ENCODE data around the gene OTX1.
A peak's percentile ranks its signal among the peaks of the same experiment; 100 is the strongest.

Gene OTX1

DNA sequence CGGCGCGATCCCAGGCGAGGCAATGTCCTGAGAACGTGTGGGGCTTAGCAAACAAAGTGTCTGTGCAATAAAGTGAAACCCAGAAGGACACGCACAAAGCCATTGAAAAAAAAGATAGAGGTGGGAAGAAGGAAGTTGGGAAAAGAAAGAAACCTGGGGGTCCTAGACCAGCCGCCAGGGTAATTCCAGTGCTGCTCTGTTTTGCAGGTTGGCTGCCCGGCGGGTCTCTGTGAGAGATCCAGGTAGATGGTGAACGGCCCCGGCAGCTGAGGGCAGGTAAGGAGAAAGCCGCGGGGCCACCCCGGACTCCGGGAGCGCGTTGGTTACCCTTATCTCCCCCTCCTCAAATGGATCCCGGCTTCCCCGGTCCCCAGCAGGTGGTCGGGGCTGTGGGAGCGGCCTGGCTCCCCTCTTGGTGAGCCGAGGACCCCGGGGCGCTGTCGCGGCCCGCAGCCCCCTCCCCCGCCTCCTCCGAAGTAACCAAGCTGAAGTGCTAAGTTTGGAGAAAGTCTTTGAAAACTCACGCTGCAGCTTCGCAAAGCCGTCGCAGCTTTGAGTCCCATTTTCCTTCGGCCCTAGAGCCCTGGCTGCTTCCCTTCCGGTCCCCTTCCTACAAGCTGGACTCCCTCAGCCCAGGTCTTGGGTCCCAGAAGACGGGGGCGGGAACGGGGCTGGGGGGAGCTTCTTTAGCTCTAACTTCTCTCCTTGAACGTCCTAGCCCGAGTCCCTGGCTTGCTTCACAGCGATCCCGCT is 588 bp downstream of the OTX1 start:
- Mint-ChIP-seq H3K9me3 (no peaks in the 10 kb centered on the region), H3K27me3 (peaks cover 97% of the 10 kb centered on the region), H3K36me3 (peaks cover 5% of the 10 kb centered on the region), H3K4me3 (peak overlapping the region; percentile 66), H3K4me1 (peaks cover 71% of the 10 kb centered on the region), H3K27ac (no peak overlapping the region)
- DNase-seq: no peak
- CTCF ChIA-PET: no interaction called here

DNA sequence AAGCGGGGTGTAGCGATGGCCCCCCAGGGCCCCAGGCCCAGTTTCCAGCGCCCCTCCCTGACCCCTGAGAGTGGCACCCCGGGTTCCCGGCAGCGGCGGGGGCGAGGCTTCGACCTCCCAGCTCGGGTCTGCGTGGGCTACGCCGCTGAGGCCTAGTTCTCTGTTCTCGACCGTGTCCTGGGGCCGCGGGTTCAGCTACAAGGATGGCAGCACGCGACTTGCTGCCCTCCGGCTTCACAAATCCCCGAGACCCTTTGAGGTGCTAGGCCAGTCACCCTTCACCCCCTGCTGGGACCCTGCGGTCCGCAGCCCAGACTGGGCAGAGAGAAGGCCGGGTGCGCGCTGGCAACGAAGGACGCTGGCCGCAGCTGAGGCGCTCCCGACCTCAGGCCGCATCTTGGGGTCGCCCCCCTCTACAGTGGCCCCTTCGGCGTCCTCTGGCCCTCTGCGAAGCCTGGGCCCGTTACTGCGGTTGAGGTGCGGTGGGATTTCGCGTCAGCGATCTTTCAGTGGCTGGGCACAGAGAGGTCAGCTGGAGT is 1.2 kb downstream of the OTX1 start:
- CTCF ChIA-PET: no interaction called here
- no peak for DNase-seq
- no peak overlapping the region for H3K27ac Mint-ChIP-seq
- H3K4me3 Mint-ChIP-seq: peak overlapping the region; percentile 31
- peaks cover 73% of the 10 kb centered on the region for H3K4me1 Mint-ChIP-seq
- H3K36me3 Mint-ChIP-seq: peaks cover 6% of the 10 kb centered on the region
- H3K27me3 Mint-ChIP-seq: peaks cover 98% of the 10 kb centered on the region
- no peaks in the 10 kb centered on the region for H3K9me3 Mint-ChIP-seq

DNA sequence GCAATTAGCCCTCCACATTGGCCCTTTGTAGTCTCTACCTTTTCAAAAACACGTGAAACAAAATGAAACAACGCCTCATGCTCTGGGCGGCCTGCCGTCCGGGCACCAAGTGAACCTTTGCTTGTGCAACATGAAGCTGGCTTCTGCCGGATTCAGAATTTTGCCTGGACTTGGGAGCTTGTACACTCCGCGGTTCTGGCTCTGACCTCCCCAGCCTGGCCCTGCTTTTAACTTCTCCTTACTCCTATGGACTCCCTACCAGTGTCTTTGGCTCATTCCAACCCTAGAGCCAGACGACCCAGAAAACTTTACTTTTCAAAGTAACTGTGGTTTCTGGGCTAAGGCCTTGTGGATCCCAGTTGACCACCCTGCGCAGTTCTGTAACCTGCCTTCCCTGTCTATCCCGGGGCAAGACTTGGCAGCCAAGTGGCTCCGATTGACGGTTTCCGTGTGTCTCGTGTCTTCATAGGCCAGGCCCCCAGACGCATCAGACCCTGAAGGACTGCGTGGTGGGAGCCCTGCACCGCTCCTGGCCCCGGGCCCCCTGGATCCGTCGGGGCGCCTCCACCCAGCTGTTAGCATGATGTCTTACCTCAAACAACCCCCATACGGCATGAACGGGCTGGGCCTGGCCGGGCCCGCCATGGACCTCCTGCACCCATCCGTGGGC is 1.9 kb downstream of the OTX1 start:
- DNase-seq: no peak
- CTCF ChIA-PET: interaction anchor here (0.9 kb wide), 1 partner anchor 372 kb away, joined by 3 read pairs; no protein-coding TSS in a partner anchor
- Mint-ChIP-seq H3K9me3 (no peaks in the 10 kb centered on the region), H3K27me3 (peaks cover 98% of the 10 kb centered on the region), H3K4me3 (peak overlapping the region; percentile 28), H3K4me1 (peaks cover 75% of the 10 kb centered on the region), H3K27ac (no peak overlapping the region), H3K36me3 (peaks cover 10% of the 10 kb centered on the region)

DNA sequence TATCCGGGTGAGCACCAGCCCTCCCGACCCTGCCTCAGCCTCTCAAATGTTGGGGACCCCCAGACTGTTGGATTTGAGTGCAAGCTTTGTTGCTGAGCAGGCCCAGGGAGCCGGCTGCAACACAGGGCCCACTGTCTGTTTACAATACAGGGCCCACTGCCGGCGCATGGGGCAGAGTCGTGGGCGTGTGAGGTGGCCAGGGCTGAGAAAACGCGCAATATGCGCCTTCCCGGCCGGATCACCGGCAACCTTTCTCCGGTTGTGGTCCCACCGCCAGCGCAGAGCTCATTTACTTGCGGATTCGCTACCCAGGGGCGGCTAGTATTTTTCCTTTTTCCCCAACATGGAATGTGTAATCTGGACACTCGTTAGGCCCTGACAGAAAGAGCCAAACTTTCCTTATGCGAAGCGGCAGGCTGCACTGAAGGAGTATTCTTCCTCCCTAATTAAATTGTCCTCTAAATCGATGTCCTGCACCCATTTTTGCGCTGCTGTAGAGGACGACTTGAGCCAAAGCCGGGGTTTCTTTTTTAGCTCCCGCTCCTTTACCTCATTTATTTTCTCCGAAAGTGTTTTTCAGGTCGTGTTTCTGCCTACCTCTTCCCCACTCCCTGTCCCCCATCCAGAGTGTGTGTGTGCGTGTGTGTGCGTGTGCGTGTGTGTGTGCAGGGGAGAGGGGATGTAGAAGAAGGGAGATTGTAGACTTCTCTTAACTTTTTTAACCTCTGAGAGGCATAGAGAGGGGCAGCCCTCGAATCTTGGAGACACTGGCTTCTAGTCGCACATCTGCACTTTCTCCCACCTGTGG is 2.7 kb downstream of the OTX1 start:
- Mint-ChIP-seq H3K4me3 (no peak overlapping the region), H3K27ac (no peak overlapping the region), H3K36me3 (peaks cover 10% of the 10 kb centered on the region), H3K9me3 (no peaks in the 10 kb centered on the region), H3K27me3 (peaks cover 98% of the 10 kb centered on the region), H3K4me1 (peaks cover 76% of the 10 kb centered on the region)
- CTCF ChIA-PET: interaction anchor here (0.9 kb wide), 1 partner anchor 371 kb away, joined by 3 read pairs; no protein-coding TSS in a partner anchor
- DNase-seq: no peak

DNA sequence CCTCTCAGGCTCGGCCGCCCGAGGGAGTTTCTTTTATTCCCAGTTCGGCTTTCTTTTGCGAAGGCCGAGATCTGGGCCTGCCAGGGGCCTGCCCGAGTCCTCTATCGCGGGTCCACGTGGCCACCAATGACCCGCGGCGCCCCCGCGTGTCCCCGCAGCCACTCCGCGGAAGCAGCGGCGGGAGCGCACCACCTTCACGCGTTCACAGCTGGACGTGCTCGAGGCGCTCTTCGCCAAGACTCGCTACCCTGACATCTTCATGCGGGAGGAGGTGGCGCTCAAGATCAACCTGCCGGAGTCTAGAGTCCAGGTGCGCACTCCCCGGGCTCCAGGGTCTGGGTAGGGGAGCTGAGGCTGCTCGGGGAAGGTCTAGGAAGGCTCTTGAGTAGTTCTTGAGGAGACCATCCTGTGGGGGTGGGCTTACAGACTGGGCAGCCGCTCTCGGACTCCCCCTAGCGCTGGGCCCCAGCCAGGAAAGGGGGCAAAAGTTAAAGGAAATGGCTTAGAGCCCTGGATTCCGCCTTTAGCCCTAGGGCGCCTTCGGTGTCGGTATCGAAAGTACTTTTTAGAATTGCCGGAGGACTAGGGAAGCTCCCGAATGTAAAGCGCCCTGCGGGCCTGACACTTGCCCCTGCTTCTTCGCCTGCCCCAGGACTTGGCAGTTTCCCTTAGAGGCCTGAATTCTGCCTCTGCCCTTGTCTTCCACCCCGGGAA is 3.4 kb downstream of the OTX1 start:
- DNase-seq: peak; percentile 45
- Mint-ChIP-seq H3K4me3 (peak overlapping the region; percentile 55), H3K36me3 (peaks cover 10% of the 10 kb centered on the region), H3K27ac (peak overlapping the region; percentile 25), H3K9me3 (no peaks in the 10 kb centered on the region), H3K27me3 (peaks cover 98% of the 10 kb centered on the region), H3K4me1 (peaks cover 74% of the 10 kb centered on the region)
- CTCF ChIA-PET: no interaction called here

DNA sequence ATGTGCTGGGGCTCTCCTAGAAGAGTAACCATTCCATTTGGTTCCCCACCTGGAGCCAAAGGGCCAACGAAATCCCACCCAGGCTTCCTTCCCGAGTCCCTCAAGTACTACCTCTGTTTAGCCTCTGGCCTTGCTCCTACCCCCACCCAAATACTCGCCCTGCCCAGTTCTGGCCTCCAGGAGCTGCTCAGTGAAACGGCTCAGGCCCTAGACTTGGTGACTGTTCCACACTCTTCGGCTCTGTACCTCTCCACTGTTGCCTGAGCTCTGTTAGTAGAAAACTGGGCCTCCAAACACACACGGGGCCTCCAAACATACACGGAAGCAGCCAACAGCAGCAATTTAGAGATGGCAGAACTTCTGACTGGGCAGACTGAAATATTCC is 4.2 kb downstream of the OTX1 start:
- DNase-seq: no peak
- CTCF ChIA-PET: no interaction called here
- H3K9me3 Mint-ChIP-seq: no peaks in the 10 kb centered on the region

DNA sequence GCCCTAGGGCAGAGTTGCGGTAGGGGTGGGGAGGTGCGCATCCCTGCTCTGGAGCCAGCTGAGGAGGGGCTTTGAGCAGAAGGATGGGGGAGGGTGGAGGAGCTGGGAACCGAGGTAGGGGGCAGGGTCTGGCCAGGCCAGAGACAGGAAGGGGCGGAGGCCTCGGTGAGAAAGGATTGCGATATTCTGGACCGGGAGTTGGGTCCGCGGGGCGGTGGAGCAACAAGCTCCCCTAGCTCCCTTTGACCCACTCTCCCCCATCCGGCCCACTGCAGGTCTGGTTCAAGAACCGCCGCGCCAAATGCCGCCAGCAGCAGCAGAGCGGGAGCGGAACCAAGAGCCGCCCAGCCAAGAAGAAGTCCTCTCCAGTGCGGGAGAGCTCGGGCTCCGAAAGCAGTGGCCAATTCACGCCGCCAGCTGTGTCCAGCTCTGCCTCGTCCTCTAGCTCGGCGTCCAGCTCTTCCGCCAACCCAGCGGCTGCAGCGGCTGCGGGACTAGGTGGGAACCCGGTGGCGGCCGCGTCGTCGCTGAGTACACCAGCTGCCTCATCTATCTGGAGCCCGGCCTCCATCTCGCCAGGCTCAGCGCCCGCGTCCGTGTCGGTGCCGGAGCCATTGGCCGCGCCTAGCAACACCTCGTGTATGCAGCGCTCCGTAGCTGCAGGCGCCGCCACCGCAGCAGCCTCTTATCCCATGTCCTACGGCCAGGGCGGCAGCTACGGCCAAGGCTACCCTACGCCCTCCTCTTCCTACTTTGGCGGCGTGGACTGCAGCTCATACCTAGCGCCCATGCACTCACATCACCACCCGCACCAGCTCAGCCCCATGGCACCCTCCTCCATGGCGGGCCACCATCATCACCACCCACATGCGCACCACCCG is 4.8 kb downstream of the OTX1 start:
- peak; percentile 20 for DNase-seq
- Mint-ChIP-seq H3K27ac (peak overlapping the region; percentile 75), H3K4me1 (peaks cover 68% of the 10 kb centered on the region), H3K4me3 (no peak overlapping the region), H3K36me3 (peaks cover 14% of the 10 kb centered on the region), H3K27me3 (peaks cover 100% of the 10 kb centered on the region), H3K9me3 (no peaks in the 10 kb centered on the region)
- CTCF ChIA-PET: no interaction called here

More for the DNA sequence above, 4.2 kb downstream of the OTX1 start:
- H3K27ac Mint-ChIP-seq: no peak overlapping the region
- peaks cover 66% of the 10 kb centered on the region for H3K4me1 Mint-ChIP-seq
- peak overlapping the region; percentile 55 for H3K4me3 Mint-ChIP-seq
- H3K27me3 Mint-ChIP-seq: peaks cover 98% of the 10 kb centered on the region
- peaks cover 10% of the 10 kb centered on the region for H3K36me3 Mint-ChIP-seq

DNA sequence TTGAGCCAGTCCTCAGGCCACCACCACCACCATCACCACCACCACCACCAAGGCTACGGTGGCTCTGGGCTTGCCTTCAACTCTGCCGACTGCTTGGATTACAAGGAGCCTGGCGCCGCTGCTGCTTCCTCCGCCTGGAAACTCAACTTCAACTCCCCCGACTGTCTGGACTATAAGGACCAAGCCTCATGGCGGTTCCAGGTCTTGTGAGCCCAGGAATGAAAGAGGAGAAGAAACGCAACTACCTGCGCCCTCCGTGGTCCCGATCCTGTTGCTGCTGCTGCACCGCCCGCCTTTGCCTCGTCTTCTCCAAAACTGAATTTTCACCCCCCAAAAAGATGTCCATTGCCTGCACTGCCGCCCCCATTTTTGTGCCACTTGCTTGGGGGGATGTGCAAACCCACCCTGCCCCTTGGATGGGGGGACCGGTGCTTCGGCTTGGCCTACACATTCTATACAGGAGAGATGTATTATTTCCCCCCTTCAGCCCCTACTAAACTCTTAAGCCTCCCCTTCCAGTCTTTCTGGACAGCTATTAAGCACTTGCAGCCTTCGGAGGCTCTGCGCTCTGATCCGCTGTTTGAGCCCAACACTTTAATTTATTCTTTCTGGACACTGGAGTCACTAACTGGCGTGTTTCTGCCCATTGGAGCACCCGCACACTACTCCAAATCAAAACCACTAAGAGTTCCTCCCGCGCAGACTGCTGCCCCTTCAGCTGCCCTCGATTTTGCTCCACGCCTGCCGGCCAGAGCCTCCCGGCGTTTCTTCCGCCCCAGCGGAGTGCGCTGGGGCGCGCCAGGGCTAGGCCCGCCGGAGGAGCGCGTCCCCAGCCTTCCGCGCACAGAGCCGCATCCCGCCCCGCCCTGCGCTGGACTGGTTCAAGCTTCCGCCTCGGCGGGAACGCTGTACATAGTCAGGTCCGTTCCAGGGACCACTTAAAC is 5.7 kb downstream of the OTX1 start:
- Mint-ChIP-seq H3K27ac (peak overlapping the region; percentile 75), H3K9me3 (no peaks in the 10 kb centered on the region), H3K4me3 (peak overlapping the region; percentile 27), H3K27me3 (peaks cover 95% of the 10 kb centered on the region), H3K36me3 (peaks cover 14% of the 10 kb centered on the region), H3K4me1 (peaks cover 64% of the 10 kb centered on the region)
- peak; percentile 33 for DNase-seq
- CTCF ChIA-PET: no interaction called here

DNA sequence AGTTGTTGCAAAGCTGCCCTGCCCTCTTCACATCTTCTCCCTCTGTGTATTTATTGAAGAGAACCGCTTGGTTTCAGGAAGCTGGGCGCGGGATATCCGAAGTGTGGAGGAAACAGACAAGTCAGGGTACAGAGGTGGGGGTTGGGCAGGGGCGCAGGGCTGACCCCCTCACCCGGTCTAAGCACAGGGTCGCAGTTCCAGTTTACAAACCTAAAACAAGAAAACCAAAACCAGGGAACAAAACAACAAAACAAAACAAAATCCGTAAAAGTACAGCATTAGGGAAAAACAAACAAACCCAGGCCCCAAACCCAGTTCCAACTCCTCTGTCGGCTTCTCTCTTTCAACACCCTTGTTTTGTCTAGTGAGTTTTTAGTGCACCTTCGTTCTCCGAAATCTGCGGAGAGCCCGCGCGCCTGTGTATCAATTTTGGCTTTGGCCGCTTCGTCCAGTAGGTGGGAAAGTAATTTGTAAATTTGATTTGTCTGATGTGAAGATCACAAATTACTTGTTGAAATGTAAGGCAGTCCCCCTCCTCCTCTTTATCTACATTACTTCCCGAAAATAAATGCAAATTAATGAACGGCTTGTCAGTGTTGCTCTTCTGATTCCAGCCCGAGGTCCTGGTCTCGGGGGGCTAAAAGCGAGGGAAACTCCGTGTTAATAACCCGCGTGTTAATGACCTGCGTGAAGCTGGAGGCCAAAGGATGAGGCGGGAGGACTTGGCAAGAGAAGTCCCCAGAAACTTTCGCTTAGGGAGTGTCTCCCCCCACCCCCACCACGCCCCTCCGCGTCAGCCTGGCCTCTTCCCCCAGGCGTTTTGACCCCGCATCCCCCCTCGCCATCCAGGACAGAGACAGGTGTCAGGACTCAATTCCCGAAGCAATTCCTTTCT is 6.9 kb downstream of the OTX1 start:
- H3K36me3 Mint-ChIP-seq: peaks cover 14% of the 10 kb centered on the region
- no peaks in the 10 kb centered on the region for H3K9me3 Mint-ChIP-seq
- peak overlapping the region; percentile 76 for H3K27ac Mint-ChIP-seq
- CTCF ChIA-PET: no interaction called here
- peaks cover 59% of the 10 kb centered on the region for H3K4me1 Mint-ChIP-seq
- H3K27me3 Mint-ChIP-seq: peaks cover 86% of the 10 kb centered on the region
- no peak for DNase-seq
- peak overlapping the region; percentile 9 for H3K4me3 Mint-ChIP-seq

DNA sequence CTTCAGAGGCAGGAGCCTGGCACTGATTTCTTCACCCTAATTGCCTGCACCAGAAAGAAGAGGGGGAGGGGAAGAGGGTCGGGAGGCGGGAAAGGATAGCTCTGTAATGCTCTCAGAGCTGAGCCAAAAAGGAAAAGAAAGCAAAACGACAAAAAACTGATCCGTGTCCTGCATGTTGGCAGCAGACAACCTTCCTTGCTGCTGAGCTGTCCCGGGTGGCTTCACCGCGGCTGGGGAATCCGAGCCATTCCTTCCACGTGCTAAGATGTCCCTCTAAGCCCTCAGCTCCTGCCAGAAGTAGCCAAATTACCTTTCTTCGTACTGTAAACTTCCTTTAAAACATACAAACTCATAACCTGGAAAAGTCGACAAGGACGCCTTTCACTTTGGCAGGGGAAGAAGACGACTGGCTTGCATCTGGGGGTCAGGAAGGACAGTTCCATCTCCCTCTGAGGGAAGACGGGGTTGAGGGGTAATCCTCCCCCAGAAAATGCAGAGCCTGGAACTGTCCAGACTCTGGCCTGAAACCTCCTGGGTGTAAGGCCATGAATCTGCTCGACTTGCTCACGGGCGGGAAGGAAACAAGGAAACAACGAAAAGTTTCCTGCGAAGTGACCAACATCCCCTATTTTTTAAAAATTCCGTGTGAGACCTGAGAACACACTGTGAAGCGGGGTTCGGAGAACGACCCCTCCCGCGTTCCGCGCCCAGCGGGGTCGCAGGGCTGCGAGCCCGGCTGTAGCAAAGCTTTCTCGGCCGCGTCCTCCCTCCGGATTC is 7.7 kb downstream of the OTX1 start:
- H3K27ac Mint-ChIP-seq: peak overlapping the region; percentile 59
- no peaks in the 10 kb centered on the region for H3K9me3 Mint-ChIP-seq
- peaks cover 55% of the 10 kb centered on the region for H3K4me1 Mint-ChIP-seq
- no peak for DNase-seq
- peaks cover 14% of the 10 kb centered on the region for H3K36me3 Mint-ChIP-seq
- peaks cover 83% of the 10 kb centered on the region for H3K27me3 Mint-ChIP-seq
- CTCF ChIA-PET: no interaction called here
- H3K4me3 Mint-ChIP-seq: peak overlapping the region; percentile 37
